GM21515 (cell line): Measurements from ENCODE around the gene RNF123.

Experiments used
- ATAC-seq: cut with Tn5 transposase; IDR thresholded peaks from one replicate; pipeline ENCODE4 v1.9.1; 2021; ENCODE audit not compliant: unreplicated experiment

Gene RNF123

GRCh38 chr3:49700453-49701128 lies 11.2 kb downstream of the RNF123 start:
- ATAC-seq = no peak

- no peak for ATAC-seq
These were observed 12.2 kb downstream of the RNF123 start for GRCh38 chr3:49701388-49702077.

- ATAC-seq = no peak
These were observed 13.3 kb downstream of the RNF123 start for GRCh38 chr3:49702672-49703071.

GRCh38 chr3:49703443-49703927 lies 14.1 kb downstream of the RNF123 start:
- ATAC-seq = peak; percentile 50

- ATAC-seq = no peak
These were observed 14.6 kb downstream of the RNF123 start for GRCh38 chr3:49703956-49704355.

- no peak for ATAC-seq
These were observed 15.3 kb downstream of the RNF123 start for GRCh38 chr3:49704629-49705028.

GRCh38 chr3:49705390-49705960 lies 16.1 kb downstream of the RNF123 start:
- ATAC-seq = no peak

- ATAC-seq = no peak
These were observed 17.2 kb downstream of the RNF123 start for GRCh38 chr3:49706456-49707112.

- ATAC-seq = no peak
These were observed 17.7 kb downstream of the RNF123 start for GRCh38 chr3:49707113-49707480.

- ATAC-seq = no peak
These were observed 20.5 kb downstream of the RNF123 start for GRCh38 chr3:49709852-49710251.

- no peak for ATAC-seq
These were observed 22.1 kb downstream of the RNF123 start for GRCh38 chr3:49711489-49711888.

GRCh38 chr3:49712166-49712565 lies 22.8 kb downstream of the RNF123 start:
- ATAC-seq = no peak

- no peak for ATAC-seq
These were observed 23.4 kb downstream of the RNF123 start for GRCh38 chr3:49712631-49713317.

- no peak for ATAC-seq
These were observed 24.2 kb downstream of the RNF123 start for GRCh38 chr3:49713336-49714105.

- no peak for ATAC-seq
These were observed 25.6 kb downstream of the RNF123 start for GRCh38 chr3:49714728-49715550.

GRCh38 chr3:49715611-49716121 lies 26.3 kb downstream of the RNF123 start:
- ATAC-seq = no peak

GRCh38 chr3:49716169-49716568 lies 26.8 kb downstream of the RNF123 start:
- no peak for ATAC-seq

- ATAC-seq = no peak
These were observed 27.4 kb downstream of the RNF123 start for GRCh38 chr3:49716691-49717210.
